GM11168 (cell line): ENCODE measurements around the gene ZNF605.
"Not testable (repeated sequence)": the region's sequence is repeated elsewhere in the genome, so short reads cannot be mapped to it uniquely, and the experiment has no call there.

Experiments used
- in situ Hi-C: fragments of 300-500 bp; cut with MboI; formaldehyde crosslinking; loops from one replicate; pipeline ENCODE4 v1.12.0; 2022; ENCODE audit warnings: low sequenced_read_pairs; ENCODE audit not compliant: unreplicated experiment

ZNF605 gene

DNA sequence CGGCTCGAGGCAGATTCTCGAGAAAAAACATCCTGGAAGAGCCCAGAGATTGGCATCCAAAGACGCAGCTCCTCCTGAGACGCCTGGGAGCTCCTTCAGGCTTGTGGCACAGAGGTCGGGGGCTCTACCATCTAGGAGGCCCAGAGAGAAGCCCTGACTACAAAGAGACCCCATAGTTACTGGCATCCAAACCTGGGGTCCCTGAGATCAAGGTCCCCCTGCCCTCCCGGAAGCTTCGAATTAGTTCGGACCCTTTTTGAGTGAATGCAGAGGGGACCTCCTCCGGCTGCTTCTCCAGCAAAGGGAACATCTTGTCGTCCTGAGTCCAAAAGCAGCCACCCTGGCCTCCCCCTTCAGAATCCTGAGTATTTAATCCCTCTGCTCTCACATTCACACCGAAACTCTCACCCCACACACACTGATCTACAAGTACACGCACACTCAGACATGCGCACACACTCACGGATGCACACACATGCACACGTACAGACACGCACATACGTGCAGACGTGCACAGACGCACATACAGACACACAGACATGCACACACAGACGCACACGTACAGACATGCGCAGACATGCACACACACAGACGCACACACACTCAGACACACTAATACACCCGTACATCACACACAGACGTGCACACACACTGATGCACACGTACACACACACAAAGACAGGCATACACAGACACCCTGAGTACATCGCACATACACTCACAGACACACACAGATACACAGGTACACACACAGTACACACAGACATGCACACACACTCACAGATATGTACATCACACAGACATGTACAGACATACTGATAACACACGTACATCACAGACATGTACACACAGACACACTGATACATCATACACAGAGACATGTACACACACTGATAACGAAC is 5.9 kb downstream of the ZNF605 start:
- in situ Hi-C loops, result no loop called here

DNA sequence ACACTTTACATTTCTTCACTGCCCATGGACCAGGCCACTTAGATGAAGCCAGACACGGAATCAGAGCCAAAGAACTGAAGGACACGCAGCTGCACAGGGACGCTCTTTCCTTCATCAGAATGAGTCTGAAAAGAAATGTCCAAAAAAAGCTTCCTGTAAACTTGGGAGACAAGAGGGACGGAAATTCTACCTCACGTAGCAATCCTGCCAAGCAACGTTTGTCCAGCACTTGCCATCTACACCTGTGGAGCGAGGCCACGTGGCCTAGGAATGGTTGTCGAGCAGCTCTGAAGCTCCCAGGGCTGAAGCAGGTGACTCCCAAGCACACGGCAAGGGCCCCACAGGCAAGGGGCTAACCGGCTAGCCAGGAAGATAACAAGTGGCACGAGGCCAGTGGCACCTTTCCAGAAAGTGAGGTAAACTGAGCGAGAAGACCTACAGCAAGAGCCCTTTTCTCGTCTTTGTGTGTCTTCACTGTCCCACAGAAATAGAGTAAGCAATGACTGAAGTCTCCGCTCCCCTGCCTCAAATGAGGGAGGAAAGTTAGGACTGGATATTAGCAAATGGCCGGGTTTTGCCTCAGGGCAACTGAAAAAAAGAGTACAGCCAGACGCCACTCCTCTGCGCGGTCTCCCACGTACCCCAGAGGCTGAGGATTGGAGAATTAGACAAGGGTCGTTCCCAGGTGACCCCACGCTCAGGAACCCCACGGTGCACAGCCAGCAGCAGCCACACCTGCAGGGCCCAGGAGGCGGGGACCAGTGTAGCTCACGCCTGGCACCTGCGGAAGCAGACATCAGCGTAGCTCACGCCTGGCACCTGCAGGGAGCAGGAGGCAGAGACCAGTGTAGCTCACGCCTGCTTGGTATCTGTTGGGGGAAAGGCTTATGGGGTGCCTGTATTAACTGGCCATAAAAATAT is 7.7 kb downstream of the ZNF605 start:
- in situ Hi-C loops, result no loop called here

DNA sequence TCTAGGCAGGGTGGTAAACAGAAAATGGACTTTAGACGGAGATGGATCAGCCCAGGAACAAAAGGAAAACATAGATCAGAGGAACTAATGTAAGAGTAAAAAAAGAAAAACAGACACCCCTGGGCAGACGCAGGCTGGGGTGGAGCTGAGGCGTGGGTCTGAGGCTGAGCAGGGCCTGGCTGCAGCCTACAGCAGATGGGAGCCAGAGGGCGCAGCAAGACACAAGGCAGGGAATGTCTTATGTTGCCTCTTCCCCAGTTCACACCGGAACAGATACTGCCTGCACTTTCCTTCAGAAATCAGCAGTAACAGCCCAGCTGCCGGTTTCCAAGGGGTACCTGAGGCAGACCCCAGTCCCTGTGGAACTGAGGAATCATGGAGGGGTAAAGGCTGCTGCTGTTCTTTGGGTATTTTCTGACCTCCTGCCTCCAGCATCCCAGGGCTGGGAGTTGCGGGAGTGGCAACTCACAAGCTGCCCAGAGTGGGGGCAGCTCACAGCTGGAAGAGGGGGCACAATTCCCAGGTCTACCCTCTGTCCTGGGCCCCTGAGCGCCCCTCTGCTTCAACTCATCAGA is 9.8 kb downstream of the ZNF605 start:
- in situ Hi-C loops, result no loop called here

DNA sequence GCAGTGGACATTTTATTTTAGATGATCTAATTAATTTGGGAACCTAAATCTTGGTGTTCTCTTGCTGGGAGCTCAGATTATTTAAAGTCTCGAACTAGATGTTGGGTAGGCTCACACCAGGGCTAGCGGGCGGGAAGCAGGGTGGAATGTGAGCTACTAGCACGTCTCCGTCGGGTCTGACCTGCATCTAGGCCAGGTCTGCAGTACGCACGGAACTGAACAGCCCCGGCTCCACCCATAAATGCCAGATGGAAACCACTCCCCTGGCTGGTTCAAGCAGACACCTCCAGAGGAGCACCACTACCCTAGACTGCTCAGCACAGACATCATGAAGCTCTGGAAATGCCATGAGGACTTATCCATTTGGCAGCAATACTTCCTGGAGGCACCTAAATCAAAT is 10.3 kb downstream of the ZNF605 start:
- in situ Hi-C loops, result no loop called here

DNA sequence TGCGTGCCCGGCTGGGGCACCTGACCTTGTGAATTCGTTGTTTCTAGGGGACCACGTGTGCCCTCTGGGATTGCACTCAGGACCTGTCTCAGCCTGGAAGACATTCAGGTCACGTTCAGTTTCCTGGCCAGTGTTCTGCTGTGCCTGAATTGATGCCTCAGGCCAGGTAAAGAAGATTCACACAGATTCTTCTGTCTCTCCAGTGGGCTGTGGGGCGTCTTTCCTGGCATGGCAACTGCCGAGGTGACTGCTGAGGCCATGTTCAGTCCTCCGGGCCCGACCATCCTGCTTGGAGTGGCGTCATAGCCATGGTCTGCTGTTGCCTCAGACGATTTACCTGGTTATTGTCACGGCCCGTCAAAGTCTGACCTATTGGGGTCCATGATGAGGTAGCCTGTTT is 13.5 kb downstream of the ZNF605 start:
- in situ Hi-C loops, result no loop called here

DNA sequence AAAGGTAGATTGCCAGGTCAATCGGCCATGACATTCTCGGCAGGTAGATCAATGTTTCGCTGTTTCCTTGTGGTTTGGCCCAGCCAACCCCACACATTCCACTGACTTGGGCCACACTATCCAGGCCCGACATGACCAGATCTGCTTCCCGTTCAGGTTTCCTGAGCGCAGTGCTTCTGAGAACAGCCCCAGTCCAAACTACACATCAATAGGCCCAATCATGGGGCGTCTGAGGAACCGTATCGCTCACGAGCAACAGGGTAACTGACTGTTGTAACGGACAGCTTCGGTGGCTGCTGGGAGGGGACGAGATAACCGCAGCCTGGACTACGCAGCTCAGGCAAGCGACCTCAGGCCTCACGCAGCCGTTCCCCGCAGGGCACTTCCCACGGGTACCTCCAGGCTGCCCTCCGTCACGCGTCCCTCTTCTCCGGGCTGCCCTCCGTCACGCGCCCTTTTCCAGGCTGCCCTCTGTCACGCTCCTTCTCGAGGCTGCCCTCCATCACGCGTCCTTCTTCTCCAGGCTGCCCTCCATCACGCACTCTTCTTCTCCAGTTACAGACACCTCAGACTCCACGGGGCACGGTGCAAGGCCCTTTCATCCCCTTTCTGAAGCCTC is 14.7 kb downstream of the ZNF605 start:
- in situ Hi-C loops, result no loop called here

DNA sequence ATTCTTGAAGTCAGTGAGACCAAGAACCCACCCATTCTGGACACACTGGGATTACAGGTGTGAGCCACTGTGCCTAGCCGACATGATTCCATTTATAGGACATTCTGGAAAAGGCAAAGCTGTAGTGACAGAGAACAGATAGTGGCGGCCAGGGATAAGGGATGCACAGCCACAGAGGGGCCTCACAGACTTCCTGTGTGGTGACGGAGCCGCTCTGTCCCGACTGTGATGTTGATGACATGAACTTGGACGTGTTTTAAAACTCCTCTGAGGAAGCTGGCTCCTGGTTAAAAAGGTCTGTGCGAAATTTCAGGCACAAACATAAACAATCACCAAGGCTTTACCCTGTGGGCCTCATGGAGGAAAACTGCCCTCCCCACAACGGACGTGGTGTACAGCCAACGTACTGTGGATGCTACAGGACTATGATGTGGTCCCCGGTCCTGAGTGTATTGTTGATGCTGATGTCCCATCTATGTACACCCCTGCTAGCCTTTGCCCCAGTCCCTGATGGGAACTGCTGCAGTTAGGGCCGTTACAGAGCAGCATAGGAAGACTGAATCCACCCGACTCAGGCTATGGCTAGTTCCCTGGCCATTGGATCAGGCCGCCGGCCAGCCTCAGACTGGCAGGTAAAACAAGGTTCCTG is 15.9 kb downstream of the ZNF605 start:
- in situ Hi-C loops, result no loop called here

DNA sequence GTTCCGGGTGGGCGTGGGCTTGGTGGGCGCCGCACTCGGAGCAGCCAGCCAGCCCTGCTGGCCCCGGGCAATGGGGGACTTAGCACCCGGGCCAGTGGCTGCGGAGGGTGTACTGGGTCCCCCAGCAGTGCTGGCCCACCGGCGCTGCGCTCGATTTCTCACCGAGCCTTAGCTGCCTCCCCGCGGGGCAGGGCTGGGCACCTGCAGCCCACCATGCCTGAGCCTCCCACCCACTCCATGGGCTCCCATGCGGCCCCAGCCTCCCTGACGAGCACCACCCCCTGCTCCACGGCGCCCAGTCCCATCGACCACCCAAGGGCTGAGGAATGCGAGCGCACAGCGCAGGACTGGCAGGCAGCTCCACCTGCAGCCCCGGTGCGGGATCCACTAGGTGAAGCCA is 17.3 kb downstream of the ZNF605 start:
- in situ Hi-C loops, result not testable (repeated sequence)

DNA sequence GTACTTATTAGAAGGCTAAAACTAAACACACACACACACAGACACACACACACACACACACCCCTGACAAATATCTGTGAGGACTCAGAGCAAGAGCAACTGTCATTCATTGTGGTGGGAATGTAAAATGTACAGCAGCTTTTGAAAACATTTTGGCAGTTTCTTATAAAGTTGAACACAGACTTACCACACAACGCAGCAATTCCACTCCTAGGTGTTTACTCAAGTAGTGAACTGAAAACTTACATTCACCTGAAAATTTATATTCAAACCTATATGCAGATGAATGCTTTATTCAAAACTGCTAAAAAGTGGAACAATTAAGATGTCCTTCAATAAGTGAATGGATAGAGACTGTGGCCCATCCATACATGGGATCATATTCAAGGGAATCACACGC is 18.6 kb downstream of the ZNF605 start:
- in situ Hi-C loops, result no loop called here

DNA sequence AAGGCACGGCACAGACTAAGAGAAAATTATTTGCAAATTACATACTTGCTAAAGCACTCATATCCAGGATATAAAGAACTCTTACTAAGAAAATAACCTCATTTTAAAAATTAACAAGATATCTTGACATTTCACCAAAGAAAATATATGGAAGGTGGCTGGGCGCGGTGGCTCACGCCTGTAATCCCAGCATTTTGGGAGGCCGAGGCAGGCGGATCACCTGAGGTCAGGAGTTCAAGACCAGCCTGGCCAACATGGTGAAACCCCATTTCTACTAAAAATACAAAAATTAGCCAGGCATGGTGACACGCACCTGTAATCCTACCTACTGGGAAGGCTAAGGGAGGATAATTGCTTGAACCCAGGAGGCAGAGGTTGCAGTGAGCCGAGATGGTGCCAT is 19.2 kb downstream of the ZNF605 start:
- in situ Hi-C loops, result not testable (repeated sequence)

DNA sequence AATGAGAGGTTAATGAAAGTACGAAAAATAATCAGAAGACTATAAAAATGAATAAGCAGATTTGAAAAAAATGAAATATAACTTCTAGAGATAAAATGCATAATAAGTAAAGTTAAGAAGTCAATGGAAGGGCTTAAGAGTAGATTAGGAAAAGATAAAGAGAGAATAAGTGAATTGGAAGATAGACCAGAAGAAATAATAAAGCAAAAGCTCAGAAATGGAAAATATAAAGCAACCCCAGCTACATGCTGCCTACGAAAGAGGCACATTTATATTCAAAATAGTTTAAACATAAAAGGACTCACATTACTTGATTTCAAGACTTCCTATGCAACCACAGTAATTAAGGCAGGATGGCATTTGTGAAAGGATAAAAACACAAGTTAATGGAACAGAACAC is 19.9 kb downstream of the ZNF605 start:
- in situ Hi-C loops, result no loop called here

DNA sequence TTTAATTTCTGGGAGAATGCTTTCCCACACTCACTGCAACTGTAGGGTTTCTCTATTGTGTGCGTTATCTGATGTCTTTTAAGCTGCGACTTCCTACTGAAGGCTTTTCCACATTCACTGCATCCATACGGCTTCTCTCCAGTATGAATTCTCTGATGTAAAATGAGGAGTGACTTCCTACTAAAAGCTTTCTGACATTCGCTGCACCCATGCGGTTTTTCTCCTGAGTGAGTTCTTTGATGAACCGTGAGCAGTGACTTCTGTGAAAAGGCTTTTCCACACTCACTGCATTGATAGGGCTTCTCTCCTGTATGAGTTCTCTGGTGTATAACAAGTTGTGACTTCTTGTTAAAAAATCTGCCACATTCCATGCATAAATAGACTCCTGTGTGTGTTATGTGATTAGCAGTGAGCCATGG is 29.7 kb downstream of the ZNF605 start:
- in situ Hi-C loops, result no loop called here

DNA sequence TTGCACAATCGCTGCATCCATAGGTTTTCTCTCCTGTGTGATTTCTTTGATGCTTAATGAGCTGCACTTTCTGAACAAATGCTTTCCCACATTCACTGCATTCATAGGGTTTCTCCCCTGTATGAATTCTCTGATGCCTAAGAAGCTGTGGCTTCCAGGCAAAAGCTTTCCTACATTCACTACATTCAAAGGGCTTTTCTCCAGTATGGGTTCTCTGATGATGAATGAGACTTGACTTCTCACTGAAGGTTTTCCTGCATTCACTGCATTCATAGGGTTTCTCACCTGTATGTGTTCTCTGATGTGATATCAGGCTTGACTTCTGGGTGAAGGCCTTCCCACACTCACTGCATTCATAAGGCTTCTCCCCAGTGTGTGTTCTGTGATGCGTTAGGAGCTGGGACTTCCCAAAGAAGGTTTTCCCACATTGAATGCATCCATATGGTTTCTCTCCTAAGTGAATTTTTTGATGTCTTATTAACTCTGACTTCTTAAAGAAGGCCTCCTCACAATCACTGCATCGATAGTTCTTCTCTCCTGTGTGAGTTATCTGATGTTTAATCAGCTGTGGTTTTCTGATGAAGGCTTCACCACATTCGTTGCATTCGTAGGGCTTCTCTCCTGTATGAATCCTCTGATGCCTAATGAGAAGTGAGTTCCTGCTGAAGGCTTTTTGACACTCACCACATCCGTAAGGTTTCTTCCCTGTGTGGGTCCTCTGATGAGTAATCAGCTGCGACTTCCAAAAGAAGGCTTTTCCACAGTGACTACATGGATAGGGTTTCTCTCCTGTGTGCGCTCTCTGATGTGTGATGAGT is 30.3 kb downstream of the ZNF605 start:
- in situ Hi-C loops, result no loop called here

DNA sequence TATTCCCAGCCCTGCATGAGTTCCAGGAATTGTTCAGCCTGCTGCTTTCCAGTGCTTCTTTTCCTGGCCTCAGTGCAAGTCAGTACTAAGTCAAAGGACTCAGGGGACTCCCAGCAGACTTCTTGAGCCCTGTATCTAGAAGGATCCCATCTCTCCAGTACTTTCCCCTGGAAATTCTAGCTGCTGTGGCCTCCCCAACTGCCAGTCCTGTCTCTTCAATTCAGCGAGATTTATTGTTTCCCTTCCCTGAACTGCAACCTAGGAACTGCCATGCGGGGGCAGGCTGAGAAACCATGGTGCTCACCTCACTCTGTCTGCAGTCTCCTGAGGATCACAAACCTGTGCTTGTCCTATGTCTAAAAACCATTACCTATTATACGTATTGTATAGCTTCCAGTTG is 31.8 kb downstream of the ZNF605 start:
- in situ Hi-C loops, result no loop called here

DNA sequence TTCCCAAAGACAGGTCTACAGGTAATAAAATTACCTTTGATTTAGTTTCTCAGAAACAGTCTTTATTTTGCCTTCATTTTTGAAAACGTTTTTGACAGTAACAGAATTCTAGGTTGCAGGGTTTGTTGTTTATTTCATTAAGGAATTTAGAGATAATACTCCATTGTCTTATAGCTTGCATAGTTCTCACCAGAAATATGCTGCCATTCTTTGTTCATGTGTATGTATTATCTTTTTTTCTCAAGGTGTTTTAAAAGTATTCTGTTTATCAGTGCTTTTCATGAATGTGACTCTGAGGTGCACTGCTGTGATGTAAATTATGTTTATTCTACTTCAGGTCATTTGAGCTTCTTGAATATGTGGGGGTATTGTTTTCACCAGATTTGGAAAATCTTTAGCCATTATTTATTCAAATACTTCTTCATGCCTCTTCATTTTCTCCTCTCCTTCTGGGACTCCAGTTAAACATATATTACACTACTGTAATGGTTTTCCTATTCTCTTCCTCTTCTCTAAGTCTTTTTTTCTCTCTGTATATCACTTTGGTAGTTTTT is 32.7 kb downstream of the ZNF605 start:
- in situ Hi-C loops, result no loop called here

DNA sequence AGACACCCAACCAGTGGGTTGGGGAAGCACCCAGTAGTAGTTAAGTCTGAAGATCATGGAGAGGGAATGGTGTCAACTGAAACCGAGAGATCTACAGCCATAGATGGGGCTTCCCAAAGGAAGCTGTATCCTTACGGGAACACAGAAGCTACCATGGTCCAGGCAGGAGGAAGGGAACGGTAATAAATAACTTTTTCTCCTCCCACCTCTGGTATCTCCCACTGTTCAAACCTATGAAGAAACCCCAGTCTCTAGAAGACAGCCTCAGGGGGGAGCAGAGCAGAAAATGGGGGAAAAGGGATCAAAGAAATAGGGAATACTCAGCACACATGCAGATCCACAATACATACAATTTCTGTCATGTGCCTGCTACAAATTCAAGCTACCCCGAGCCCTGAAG is 33.4 kb downstream of the ZNF605 start:
- in situ Hi-C loops, result no loop called here

DNA sequence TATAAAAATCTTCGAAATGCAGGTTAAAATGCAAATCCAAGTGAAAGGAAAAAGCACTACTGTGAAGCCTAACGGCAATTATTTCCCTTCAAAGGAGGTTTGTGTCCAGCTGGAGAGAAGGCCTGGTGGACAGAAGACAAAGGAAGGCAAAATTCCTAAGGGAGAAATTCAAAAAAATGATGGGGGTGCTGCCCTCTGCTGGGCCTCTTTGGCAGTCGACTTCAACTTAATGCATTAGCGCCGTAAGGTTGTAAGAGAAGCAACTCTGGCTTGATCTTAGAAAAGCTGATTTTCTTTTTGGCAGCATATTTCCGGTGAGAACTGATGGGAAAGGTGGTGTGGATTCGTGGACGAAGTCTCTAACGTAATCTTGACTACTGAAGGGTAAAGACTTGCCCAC is 34.4 kb downstream of the ZNF605 start:
- in situ Hi-C loops, result no loop called here

DNA sequence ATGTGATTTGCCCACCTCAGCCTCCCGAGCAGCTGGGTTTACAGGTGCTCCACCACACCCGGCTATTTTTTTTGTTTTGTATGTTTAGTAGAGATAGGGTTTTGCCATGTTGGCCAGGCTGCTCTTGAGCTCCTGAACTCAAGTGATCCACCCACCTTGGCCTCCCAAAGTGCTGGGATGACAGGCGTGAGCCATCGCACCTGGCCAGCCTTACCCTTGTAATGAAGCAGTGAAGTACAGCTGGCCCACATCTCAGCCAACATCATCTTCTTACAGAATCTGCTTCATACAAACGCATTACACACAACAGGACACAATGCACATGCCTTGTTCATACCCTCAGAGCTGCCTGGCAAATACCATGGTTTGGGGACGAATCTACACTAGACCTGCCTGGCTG is 37.4 kb downstream of the ZNF605 start:
- in situ Hi-C loops, result no loop called here

DNA sequence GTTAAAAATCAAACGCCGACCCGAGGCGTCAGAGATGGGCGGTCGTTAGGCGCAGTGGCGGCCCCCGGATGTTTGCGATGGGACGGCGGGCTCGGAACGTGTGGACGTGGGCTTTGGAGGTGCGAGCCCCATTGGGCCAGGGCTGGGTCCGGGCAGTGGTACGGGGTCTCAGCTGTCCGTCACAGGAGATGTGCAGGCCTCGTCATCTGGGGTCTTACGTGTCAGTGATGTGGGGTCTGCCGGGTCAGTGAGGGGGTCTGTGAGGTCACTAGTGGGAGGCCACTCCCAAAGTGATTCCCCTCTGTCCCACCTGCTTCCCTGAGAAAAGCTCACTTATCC is 47.1 kb downstream of the ZNF605 start:
- in situ Hi-C loops, result no loop called here
